Hepatocyte (in vitro differentiated cells): ENCODE results near the gene LXN. TPM values are rescaled to one million over a fixed set of nuclear protein-coding genes. Genes with fewer than 3 reads are reported as not detected.

Source experiments
- DNase-seq: peaks from one replicate; pipeline ENCODE4 v3.0.0-alpha.2; 2016; ENCODE audit warnings: low spot score
- H2AFZ ChIP-seq: fragments of 200-600 bp; sonication (generic); 2 replicates; pipeline ENCODE4 v1.6.0; 2016; ENCODE audit warnings: antibody characterized with exemption, mild to moderate bottlenecking
- H3K27ac ChIP-seq: fragments of 200-600 bp; sonication (generic); 2 replicates; pipeline ENCODE4 v1.5.1; 2016; ENCODE audit warnings: mild to moderate bottlenecking
- H3K27me3 ChIP-seq: fragments of 200-600 bp; sonication (generic); 2 replicates; pipeline ENCODE4 v1.6.1; 2016
- H3K36me3 ChIP-seq: fragments of 200-600 bp; sonication (generic); replicated peaks from 2 replicates; pipeline ENCODE4 v1.5.1; 2016; ENCODE audit warnings: low read depth; ENCODE audit not compliant: insufficient read depth
- H3K4me1 ChIP-seq: fragments of 200-600 bp; sonication (generic); 2 replicates; pipeline ENCODE4 v1.5.1; 2016; ENCODE audit warnings: mild to moderate bottlenecking, moderate library complexity; ENCODE audit not compliant: insufficient read depth
- H3K4me2 ChIP-seq: fragments of 200-600 bp; sonication (generic); 2 replicates; pipeline ENCODE4 v1.6.0; 2016
- H3K4me3 ChIP-seq: fragments of 200-600 bp; sonication (generic); 2 replicates; pipeline ENCODE4 v1.5.1; 2016; ENCODE audit warnings: mild to moderate bottlenecking
- H3K79me2 ChIP-seq: fragments of 200-600 bp; sonication (generic); 2 replicates; pipeline ENCODE4 v1.6.0; 2017; ENCODE audit warnings: mild to moderate bottlenecking
- H3K9me2 ChIP-seq: fragments of 200-600 bp; sonication (generic); replicated peaks from 2 replicates; pipeline ENCODE4 v1.6.0; 2017; ENCODE audit warnings: mild to moderate bottlenecking; ENCODE audit not compliant: insufficient read depth
- H3K9me3 ChIP-seq: fragments of 200-600 bp; sonication (generic); 2 replicates; pipeline ENCODE4 v1.5.1; 2016; ENCODE audit warnings: low read depth, mild to moderate bottlenecking
- H4K20me1 ChIP-seq: fragments of 200-600 bp; sonication (generic); 2 replicates; pipeline ENCODE4 v1.6.0; 2016; ENCODE audit warnings: mild to moderate bottlenecking; ENCODE audit not compliant: insufficient read depth, poor library complexity, severe bottlenecking
- CTCF ChIP-seq: fragments of 200-600 bp; sonication (generic); IDR thresholded peaks from 2 replicates; pipeline ENCODE4 v1.5.1; 2016; ENCODE audit warnings: antibody characterized with exemption, mild to moderate bottlenecking; ENCODE audit not compliant: poor library complexity
- EZH2 ChIP-seq: fragments of 200-600 bp; sonication (generic); IDR thresholded peaks from 2 replicates; pipeline ENCODE4 v1.6.1; 2016; ENCODE audit warnings: antibody characterized with exemption, mild to moderate bottlenecking, borderline replicate concordance
- EZH2phosphoT487 ChIP-seq: fragments of 200-600 bp; sonication (generic); IDR thresholded peaks from one replicate; pipeline ENCODE4 v1.6.1; 2018; ENCODE audit warnings: antibody characterized with exemption, mild to moderate bottlenecking, low read depth, moderate library complexity; ENCODE audit not compliant: unreplicated experiment, severe bottlenecking
- WGBS: methylation state at CpG from one replicate; pipeline ENCODE4 v1.1.6; 2016; ENCODE audit warnings: low lambda C conversion rate; ENCODE audit errors: missing lambda C conversion rate; 5-methylcytosine and 5-hydroxymethylcytosine counted together
- polyA plus RNA-seq: library from polyadenylated mRNA; unstranded; fragments of >200 nt; fragmentation: Nextera tagmentation; extraction: Ambion mirVana; gene quantifications from 2 replicates; pipeline ENCODE4 v1.2.1, GENCODE V29; 2016
- total RNA-seq: library from RNA; depleted of rRNA; stranded (reverse); fragments of >200 nt; gene quantifications from 2 replicates; pipeline ENCODE4 v1.2.3, GENCODE V29; 2014

The LXN gene
- total and polyA plus RNA-seq, 2 experiments from 2014 or later = 19.6 to 21.3 TPM

- Histone ChIP-seq H3K27me3 (no peaks in the 10 kb centered on the region), H3K27ac (peak overlapping the region; percentile 76), H3K36me3 (no peaks in the 10 kb centered on the region), H3K9me2 (no peaks in the 10 kb centered on the region), H2AFZ (peak overlapping the region; percentile 80), H3K4me3 (peak overlapping the region; percentile 67), H3K9me3 (no peaks in the 10 kb centered on the region), H4K20me1 (no peaks in the 10 kb centered on the region), H3K79me2 (peaks cover 24% of the 10 kb centered on the region), H3K4me1 (no peaks in the 10 kb centered on the region), H3K4me2 (peak overlapping the region; percentile 82)
- no peak for DNase-seq
- TF ChIP-seq EZH2 = no peak
- no peak for TF ChIP-seq EZH2phosphoT487
- TF ChIP-seq CTCF = no peak
- WGBS = 13% methylated on average over 6 of the region's 6 CpGs
Observed at GRCh38 chr3:158671821-158672214, 630 bp downstream of the LXN start.

- H3K4me2 ChIP-seq = no peak overlapping the region
- no peaks in the 10 kb centered on the region for H3K4me1 ChIP-seq
- H3K9me3 ChIP-seq = no peaks in the 10 kb centered on the region
- H3K79me2 ChIP-seq = peaks cover 24% of the 10 kb centered on the region
- no peak overlapping the region for H3K4me3 ChIP-seq
- no peaks in the 10 kb centered on the region for H3K9me2 ChIP-seq
- no peak for DNase-seq
- TF ChIP-seq EZH2 = no peak
- no peak for TF ChIP-seq CTCF
- TF ChIP-seq EZH2phosphoT487 = no peak
- H3K36me3 ChIP-seq = no peaks in the 10 kb centered on the region
- no peak overlapping the region for H3K27ac ChIP-seq
- no peak overlapping the region for H2AFZ ChIP-seq
- H3K27me3 ChIP-seq = no peaks in the 10 kb centered on the region
- no peaks in the 10 kb centered on the region for H4K20me1 ChIP-seq
- 96% methylated on average over 2 of the region's 2 CpGs for WGBS
Observed at GRCh38 chr3:158668506-158668905, 3.9 kb downstream of the LXN start.

- Histone ChIP-seq H3K9me2 (no peaks in the 10 kb centered on the region), H3K4me1 (no peaks in the 10 kb centered on the region), H3K36me3 (no peaks in the 10 kb centered on the region), H3K4me3 (no peak overlapping the region), H4K20me1 (no peaks in the 10 kb centered on the region), H3K9me3 (no peaks in the 10 kb centered on the region), H3K79me2 (peaks cover 27% of the 10 kb centered on the region), H3K4me2 (no peak overlapping the region), H3K27ac (no peak overlapping the region), H2AFZ (no peak overlapping the region), H3K27me3 (no peaks in the 10 kb centered on the region)
- no peak for DNase-seq
- WGBS = 77% methylated on average over 3 of the region's 3 CpGs
- no peak for TF ChIP-seq CTCF
- no peak for TF ChIP-seq EZH2phosphoT487
- no peak for TF ChIP-seq EZH2
Observed at GRCh38 chr3:158666416-158666815, 6.0 kb downstream of the LXN start.

GRCh38 chr3:158663832-158664231 lies 8.6 kb downstream of the LXN start:
- Histone ChIP-seq H3K4me2 (no peak overlapping the region), H3K79me2 (peaks cover 3% of the 10 kb centered on the region), H3K27ac (no peak overlapping the region), H2AFZ (no peak overlapping the region), H3K27me3 (no peaks in the 10 kb centered on the region), H3K4me1 (no peaks in the 10 kb centered on the region), H4K20me1 (no peaks in the 10 kb centered on the region), H3K36me3 (no peaks in the 10 kb centered on the region), H3K9me2 (no peaks in the 10 kb centered on the region), H3K4me3 (no peak overlapping the region), H3K9me3 (no peaks in the 10 kb centered on the region)
- 100% methylated on average over 1 of the region's 1 CpG for WGBS
- no peak for DNase-seq
- no peak for TF ChIP-seq EZH2
- no peak for TF ChIP-seq CTCF
- no peak for TF ChIP-seq EZH2phosphoT487
